ENCODE results near the gene MSLN.
"Not testable (repeated sequence)": the region's sequence is repeated elsewhere in the genome, so short reads cannot be mapped to it uniquely, and the experiment has no call there.

The MSLN gene

DNA sequence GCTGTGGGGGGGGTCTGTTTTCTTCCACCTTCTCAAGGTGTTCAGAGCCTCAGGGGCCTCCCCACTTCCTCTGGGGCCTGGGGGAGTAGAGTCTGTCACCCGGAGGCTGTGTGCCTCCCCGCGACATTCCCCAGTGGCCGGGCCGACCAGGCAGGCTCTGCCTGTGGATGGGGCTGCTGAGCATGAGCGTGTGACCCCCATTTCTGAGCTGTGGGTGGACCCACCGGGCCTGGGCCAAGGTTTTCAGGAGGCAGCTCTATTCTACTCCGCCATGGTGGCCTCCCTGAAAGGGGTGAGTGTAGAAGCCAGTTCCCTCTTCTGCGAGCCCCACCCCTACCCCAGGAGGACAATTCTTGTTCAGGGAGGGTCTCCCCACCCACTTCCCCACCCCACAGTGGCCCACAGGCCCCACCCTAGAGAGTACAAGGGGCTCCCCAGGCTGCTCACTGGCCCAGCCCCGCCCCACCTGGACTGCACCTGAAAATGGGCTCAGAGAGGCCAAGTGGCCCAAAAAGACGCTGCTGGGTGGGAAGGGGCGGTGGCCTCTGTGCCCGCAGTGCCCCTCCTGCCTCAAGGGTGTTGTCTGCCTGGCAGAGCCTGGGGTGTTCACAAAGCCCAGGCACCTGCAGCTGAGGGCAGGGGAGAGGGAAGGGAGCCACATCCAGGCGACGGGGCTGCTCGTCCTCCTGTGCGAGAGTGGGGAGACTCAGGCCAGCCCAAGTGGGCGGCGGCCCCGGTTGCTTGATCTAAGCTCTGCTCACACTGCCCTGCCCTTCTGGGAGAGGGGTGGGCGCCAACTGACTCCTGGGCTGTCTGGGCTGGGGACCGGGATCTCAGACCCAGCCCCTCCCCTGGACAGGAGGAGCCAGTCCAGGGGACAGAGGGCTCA lies 1.3 kb downstream of the MSLN start:
- no peak for DNase-seq

DNA sequence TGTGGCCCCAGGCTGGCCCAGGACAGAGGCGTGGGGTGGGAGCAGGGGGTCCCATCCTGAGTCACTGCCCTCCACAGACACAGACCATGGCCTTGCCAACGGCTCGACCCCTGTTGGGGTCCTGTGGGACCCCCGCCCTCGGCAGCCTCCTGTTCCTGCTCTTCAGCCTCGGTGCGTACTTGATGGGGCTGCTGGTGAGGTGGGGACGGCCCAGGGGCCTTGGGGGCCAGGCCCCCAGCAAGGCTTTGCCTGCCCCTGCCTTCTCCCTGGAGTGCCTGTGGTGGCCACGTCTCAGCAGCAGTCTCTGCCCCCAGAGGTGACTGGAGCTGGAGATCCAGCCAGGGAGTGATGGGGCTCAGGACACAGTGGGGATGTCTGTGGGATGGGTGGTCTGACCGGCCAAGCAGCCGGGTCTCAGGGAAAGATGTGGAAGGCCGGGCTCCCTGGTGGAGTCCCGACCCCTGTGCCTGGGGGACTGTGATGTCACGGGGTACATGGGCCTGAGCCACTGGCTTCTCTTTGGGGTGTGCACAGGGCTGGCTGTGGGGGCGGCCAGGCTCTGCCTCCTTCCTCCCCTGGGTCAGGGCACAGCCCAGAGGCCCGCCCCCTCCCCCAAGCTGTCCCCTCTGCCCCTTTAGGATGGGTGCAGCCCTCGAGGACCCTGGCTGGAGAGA lies 2.2 kb downstream of the MSLN start:
- DNase-seq = no peak

- DNase-seq = no peak
Observed at GRCh38 chr16:763369-764183, 3.0 kb downstream of the MSLN start.

DNA sequence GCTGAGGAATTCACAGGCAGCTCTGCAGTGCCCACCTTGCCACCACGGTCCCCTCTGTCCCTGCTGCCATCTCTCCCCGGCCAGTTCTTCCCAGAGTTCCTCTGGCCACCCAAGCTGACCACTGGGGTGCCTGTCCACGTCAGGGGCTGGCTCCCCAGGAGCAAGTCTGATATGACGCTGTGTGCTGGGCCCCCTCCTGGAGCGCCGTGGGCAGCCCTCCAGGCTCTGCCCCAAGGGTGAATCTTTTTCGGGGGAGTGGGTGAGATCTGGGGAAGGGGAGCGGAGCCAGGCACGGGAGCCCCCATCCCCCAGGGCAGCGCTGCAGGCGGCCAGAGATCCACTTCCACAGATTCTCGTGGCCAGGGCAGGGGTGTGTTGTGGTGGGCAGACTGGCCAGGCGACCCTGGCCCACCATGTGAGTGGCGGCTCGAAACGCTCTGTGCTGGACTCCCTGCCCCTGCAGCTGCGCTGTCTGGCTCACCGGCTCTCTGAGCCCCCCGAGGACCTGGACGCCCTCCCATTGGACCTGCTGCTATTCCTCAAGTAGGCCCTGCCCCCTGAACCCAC lies 3.7 kb downstream of the MSLN start:
- DNase-seq = no peak

DNA sequence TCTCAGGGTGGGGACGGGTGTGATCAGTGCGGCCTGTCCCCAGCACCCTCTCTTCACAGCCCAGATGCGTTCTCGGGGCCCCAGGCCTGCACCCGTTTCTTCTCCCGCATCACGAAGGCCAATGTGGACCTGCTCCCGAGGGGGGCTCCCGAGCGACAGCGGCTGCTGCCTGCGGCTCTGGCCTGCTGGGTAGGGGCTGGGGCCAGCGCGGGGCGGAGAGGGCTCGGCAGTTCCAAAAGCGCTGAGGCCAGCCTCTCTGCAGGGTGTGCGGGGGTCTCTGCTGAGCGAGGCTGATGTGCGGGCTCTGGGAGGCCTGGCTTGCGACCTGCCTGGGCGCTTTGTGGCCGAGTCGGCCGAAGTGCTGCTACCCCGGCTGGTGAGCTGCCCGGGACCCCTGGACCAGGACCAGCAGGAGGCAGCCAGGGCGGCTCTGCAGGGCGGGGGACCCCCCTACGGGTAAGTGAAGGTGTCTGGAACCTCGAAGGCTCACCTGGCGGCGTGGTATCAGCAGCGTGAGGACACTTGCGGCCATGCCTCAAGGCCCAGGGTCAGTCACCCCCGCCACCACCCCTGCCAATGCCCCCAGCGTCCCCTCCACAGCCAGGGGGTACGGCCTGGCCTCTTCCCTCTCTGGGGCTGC lies 4.4 kb downstream of the MSLN start:
- no peak for DNase-seq

- no peak for DNase-seq
Observed at GRCh38 chr16:765488-765865, 4.9 kb downstream of the MSLN start.

GRCh38 chr16:766008-766819 lies 5.7 kb downstream of the MSLN start:
- DNase-seq = no peak

DNA sequence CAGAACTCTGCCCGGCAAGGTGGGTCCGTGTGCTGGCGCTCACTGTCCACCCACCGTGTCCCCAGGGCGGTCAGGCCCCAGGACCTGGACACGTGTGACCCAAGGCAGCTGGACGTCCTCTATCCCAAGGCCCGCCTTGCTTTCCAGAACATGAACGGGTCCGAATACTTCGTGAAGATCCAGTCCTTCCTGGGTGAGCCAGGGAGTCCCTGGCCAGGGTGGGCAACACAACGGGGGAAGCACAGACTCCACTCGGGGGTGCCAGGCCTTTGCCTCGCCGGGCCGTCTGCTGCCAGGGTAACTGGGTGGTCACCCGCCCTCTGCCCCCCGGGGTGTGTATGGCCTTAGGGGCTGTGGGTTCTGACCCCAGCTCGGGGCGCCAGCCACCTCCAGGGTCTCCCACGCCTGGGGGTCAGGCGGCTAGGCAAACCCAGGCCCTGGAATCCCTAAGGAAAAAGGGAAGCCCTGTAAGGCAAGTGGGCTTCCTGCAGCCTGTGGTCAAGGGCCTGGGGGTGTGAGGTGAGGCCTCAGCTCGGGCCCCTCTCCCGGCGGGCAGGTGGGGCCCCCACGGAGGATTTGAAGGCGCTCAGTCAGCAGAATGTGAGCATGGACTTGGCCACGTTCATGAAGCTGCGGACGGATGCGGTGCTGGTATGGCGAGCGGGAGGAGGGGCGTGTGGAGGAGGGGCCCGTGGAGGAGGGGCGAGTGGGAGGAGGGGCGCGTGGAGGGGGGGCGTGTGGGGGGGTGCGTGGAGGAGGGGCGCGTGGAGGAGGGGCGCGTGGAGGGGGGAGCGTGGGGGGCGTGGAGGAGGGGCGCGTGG lies 6.5 kb downstream of the MSLN start:
- DNase-seq = no peak

- DNase-seq = no peak
Observed at GRCh38 chr16:767743-768235, 7.3 kb downstream of the MSLN start.

DNA sequence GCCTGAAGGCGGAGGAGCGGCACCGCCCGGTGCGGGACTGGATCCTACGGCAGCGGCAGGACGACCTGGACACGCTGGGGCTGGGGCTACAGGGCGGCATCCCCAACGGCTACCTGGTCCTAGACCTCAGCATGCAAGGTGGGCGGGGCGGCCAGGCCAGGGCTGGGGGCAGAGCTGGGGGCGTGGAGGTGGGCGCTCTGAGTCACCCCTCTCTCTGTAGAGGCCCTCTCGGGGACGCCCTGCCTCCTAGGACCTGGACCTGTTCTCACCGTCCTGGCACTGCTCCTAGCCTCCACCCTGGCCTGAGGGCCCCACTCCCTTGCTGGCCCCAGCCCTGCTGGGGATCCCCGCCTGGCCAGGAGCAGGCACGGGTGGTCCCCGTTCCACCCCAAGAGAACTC lies 7.9 kb downstream of the MSLN start:
- DNase-seq = no peak

DNA sequence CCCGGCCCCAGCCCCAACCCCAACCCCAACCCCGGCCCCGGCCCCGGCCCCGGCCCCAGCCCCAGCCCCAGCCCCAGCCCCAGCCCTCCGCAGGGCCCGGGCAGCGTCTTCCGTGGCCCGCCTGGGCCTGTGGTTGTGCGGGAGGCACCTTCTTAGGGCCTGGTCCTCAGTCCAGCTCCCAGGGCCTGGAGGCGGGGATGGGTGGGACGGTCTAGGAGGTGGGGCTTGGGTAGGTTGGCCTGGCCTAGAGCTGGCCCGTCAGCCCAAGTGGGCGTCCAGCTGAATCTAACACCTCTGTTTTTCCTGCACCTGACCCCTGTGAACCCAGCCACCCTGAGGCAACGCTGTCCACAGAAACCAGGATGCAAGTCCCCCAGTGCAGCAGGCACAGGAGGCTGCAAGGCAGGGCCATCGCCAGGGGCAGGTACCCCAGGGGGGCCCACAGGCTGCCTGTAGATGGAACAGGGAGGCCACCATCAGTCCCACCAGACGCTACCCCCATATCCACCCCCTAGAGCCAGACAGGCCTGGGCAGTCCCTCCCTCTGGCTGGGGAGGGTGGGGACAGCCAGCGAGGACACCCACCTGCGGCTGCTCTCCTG lies 8.8 kb downstream of the MSLN start:
- DNase-seq = no peak

DNA sequence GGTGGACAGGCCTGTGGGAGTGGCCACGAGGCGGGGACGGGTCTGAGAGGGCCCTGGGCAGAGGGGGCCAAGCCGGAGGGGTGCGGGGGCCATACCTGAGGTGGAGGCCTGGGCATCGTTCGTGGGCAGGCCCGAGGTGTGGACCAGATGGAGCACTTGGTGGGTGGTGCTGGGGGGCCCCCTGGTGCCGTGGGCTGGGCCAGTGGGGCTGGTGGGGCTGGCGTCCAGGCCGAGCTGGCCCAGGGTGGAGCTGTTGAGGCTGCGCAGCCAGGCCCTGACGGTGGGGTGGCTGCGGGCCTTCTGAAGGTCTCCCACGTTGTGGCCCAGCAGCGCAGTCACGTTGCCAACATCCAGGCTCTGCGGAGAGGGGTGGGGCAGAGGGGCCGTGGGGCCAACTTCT lies 9.4 kb downstream of the MSLN start:
- DNase-seq = no peak

GRCh38 chr16:770411-770810 lies 9.9 kb downstream of the MSLN start:
- DNase-seq = no peak

DNA sequence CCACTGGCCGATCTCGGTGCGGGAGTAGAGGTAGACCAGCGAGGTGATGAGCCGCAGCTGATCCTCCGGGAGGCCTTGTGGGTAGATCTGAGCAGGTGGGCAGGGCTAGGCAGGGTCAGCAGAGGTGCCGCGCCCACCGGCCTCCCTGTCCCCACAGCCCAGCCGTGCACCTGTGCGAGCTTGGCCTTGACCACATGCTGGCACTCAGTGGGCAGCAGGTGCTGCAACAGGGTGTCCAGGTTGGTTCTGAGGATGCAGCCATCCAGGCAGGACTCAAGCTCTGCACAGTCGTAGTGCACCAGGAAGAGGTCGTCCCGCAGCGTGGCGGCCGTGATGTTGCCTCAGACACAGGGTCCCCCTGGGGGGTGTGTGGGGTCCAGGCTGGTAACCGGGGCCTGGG lies 12.4 kb downstream of the MSLN start:
- DNase-seq = no peak

DNA sequence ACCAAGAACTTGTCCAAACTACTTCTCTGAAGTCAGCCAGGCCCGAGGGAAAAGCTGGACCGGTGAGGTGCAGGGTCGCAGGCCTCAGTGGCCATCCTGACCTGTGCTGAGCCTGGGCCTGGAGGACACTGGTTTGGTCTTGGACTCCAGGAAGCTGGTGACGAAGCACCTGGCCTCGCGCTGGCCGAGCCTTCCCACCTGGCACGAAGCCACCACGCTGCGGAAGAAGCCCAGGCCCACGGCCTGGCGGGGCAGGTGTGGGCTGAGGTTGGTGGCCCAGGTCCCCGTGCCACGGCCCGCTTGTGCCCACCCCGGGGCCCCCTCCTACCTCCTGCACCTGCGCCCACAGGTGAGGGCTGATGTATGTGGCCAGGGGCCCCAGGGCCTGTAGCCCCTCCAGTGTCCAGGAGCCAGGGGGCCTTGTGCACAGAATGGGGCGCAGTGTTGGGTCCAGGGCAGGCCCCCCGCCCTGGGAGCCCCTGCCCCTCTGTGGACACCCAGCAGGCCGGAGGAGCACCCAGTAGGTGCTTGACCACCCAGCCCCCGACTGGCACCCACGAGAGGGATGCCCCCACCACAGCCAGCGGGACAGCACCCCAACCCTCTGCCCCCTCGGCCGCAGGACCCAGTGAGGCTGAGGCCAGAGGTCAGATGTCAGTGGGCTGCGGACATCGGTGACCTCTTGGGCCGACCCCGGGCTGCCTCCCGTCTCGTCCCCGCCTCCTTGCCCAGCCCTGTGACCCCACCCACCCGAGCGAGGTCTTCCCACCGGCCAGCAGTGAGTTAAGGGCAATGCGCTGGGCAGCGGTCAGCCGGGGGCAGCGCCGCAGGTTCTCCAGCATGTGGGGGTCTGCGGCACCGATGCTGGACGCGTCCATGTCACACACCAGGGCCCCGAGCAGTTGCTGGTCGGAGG lies 13.8 kb downstream of the MSLN start:
- no peak for DNase-seq

GRCh38 chr16:775236-775796 lies 14.8 kb downstream of the MSLN start:
- DNase-seq = no peak

DNA sequence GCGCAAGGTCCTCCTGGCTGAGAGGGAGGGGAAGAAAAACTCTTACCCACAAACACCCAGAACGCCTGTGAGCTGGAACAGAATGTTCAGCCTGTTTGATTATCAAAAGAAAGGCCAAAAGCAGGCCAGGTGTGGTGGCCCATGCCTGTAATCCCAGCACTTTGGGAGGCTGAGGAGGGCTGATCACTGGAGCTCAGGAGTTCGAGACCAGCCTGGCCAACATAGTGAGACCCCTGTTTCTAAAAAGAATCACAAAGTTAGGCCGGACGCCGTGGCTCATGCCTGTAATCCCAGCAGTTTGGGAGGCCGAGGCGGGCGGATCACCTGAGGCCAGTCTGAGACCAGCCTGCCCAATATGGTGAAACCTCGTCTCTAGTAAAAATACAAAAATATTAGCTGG lies 15.8 kb downstream of the MSLN start:
- DNase-seq = not testable (repeated sequence)

GRCh38 chr16:776824-777223 lies 16.3 kb downstream of the MSLN start:
- no peak for DNase-seq

- DNase-seq = no peak
Observed at GRCh38 chr16:777826-778225, 17.3 kb downstream of the MSLN start.
